GM21526 (cell line): ENCODE data around the gene PAK6.

Source experiments
- ATAC-seq: cut with Tn5 transposase; IDR thresholded peaks from one replicate; pipeline ENCODE4 v1.9.1; 2021; ENCODE audit warnings: moderate library complexity; ENCODE audit not compliant: unreplicated experiment, low FRiP score

PAK6 gene

DNA sequence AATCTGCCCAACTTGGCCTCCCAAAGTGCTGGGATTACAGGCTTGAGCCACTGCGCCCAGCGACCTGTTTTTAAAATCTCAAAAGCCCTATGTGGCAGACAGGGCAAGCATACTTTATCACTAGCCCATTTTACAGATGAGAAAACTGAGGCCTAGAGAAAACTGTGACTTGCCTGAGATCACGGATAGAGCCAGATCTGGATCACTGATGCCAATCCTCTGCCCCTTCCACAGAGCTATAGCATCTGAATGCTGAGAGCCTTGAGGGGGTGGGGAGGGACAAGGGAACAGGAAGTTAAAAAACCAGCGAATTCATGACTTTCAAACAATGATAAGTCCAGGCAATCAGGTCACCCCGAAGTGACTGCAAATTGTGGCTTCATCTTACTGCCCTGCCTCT lies 36.7 kb downstream of the PAK6 start:
- ATAC-seq, result no peak

DNA sequence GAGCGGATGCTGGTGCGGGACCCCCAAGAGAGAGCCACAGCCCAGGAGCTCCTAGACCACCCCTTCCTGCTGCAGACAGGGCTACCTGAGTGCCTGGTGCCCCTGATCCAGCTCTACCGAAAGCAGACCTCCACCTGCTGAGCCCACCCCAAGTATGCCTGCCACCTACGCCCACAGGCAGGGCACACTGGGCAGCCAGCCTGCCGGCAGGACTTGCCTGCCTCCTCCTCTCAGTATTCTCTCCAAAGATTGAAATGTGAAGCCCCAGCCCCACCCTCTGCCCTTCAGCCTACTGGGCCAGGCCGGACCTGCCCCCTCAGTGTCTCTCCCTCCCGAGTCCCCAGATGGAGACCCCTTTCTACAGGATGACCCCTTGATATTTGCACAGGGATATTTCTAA lies 37.1 kb downstream of the PAK6 start:
- ATAC-seq, result no peak

DNA sequence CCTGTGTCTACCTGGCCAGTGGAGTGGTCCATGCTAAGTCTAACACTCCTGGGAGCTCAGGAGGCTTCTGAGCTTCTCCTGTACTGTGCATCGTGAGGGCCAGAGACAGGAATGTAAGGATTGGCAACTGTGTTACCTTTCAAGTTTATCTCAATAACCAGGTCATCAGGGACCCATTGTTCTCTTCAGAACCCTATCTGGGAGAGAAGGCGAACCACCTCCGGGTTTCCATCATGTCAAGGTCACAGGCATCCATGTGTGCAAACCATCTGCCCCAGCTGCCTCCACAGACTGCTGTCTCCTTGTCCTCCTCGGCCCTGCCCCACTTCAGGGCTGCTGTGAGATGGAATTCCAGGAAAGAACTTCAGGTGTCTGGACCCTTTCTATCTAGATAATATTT lies 38.1 kb downstream of the PAK6 start:
- ATAC-seq, result no peak

DNA sequence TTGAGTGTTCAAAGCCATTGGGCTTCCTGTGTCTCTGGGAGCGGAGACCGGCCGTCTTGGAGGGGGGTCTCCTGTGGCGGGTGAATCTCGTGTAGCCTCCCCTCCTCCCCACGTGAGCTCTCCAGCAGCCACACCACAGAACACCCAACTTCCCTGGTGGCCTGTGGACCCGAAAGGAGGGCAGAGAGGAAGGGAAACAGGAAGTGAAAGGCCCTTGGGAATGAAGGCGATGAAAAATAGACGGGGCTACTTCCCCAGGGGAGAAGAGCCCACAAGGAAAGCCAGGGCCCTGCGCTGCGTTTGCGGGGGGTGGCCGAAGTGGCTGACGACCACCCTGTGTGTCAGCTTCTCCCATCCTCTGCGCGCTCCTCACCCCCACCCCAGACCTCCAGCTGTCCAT lies 38.6 kb downstream of the PAK6 start:
- no peak for ATAC-seq

DNA sequence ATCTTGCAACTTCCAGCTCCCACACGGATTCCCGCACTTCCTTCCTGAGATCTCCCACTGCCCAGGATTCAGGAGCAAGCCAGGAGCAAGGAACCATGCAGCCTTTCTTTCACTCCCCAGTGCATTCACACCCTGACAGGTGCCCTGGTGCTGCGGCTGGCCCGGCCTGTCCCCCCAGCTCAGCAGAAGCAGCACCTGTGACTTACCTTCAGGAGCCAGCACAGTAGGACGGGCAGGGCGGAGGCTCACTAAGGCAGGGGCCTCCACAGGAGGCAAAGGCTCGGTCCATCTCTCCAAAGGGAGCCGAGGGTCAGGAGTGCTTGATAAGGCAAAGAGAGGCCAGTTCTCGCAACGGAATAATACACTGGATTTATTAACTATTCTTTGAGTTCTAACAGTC lies 39.2 kb downstream of the PAK6 start:
- no peak for ATAC-seq

DNA sequence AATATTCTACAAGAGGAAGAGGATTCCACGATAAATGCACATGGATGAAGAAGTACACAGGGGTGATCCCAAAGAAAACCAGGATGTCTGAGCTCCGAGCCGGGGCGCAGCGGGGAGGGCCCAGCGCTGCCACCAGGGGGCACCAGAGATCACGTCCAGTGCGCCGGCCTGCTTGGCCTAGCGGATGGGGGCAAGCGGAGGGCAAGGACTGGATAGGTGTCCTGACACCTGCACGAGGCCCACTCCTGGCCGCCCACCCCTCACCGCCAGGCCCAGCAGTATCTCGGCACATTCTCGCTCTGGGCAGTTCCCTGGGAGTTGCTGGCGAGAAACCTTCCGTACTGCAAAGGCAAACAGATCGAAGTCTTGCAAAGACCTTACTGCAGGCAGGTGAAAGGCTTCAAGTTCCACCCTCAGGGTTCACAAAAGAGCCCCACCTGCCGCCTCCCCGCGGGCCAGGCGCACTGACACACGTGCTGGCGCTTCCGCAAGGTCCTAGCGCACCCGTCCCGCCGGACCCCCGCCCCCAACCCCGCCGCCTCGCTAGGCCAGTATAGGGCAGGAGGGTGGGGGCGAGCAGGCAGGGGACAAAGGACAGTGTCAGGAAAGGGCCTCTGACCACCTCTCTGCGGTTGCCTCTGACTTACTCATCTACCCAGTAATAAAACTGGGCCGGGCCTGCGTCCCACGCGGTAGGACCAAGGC lies 40.7 kb downstream of the PAK6 start:
- ATAC-seq, result no peak

DNA sequence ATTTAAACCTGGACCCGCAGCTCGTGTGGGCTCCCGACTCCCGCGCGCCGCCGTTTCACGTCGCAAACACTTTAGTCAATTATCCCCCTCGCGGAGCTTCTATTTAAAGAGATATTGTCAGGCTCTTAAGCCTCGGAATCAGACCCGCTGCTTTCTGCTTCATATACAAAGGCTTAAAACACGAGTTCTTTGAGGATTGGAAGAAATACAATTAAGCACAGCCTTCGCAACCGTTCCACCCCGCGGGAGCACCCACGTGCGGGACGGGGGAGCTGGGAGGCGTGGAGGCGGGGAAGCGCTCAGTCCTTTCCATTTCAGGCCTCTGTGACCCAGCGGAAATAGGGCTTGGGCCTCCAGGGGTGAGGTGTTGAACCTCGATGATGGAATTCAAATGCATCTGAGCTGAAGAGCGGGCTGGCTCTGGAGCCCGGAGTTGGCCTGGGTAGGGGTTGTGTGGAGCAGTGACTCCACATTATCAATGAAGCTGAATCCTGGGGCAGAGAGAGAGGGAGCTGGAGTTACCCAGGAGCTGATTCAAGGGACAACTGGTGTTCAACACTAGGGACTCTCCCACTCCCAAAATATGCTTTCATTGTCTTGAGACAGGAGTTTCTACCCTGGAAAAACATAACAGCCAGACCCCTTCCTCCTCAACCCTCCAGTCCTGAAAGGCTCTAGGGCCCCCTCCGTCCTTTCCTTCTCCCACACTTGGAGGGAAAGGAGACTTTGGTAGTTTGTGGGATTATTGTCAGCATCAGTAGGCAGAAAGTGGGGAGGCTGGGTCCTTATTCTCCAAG lies 41.6 kb downstream of the PAK6 start:
- no peak for ATAC-seq

DNA sequence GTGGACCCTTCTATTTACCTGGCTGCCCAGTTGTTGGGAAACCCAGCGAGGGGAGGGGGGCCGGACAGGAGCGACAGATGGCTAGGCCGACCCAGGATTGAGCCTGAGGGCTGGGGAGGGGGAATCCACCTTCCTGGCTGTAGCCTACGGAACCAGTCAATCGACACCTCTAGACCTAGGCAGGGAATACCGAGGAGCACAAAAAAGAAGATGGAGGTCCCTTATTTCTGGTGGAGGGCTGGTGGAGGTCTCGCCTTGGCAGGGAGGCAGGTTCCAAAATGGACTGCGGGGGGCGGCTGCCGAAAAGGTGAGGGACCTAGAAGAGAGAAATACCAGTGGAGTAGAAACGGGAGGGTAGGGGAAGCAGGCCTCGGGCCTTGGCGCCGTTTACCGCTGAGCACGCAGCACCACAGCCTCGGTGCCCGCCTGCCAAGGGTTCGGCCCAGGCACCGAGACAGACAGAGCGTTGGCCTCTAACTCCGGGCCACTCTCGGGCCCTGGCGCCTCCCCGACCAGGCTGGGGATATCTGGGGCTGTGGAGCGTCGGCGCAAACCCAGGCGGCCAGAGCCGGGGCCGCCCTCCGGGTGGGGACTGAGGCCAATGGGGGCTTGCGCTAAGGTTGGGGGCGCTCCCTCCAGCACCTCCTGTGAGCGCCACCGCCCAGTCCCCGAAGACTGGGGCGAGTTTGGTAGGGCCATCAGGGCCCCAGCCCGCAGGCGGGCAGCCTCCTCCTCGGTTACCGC lies 42.4 kb downstream of the PAK6 start:
- ATAC-seq, result no peak

DNA sequence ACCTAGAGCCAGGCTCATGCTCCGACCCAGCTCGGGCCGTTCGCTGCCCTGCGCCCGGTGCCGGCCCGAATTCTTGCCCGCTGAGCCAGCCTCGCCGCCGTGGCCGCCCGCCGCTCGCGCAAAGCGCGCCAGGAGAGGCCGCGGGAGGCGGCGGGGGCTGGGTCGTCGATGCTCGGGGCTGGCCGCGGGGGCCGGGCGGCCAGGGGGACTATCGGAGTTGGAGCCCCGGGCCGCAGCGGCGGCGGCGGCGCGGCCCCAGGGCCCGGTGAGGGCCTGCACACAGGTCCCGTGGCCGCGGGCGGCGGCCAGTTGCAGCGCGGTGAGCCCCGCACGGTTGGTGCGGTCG lies 42.9 kb downstream of the PAK6 start:
- ATAC-seq, result no peak

DNA sequence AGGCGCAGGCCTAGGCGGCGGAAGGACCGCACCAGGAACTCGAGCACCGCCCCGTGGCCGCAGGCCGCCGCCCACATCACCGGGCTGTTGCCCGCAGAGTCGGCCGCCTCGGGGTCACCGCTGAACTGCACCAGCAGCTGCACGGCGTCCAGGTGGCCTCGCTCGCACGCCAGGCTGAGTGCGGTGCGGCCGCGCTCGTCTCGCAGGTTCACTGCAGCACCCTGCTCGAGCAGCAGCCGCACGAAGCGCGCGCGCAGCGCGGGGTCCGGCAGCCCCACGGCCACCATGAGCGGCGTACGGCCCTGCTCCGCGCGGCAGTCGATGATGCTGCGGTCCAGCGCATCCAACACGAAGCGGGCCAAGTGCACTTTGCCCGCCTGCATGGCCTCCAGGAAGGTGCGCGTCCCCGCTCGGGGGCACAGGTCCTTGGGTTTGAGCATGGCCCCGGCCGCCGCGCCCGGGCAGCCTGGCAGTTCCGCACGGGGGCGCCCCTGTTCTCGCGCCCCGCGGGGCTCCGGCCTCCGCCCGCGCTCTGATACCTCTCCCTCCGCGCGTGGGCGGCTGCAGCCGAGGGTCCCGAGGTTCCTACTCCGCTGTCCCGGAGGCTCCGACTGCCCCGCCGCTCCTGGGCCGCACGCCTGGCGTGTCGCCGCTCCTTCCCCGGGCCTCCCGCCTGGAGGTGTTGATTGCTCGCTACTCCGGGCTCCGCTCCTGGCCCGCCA lies 43.4 kb downstream of the PAK6 start:
- no peak for ATAC-seq

DNA sequence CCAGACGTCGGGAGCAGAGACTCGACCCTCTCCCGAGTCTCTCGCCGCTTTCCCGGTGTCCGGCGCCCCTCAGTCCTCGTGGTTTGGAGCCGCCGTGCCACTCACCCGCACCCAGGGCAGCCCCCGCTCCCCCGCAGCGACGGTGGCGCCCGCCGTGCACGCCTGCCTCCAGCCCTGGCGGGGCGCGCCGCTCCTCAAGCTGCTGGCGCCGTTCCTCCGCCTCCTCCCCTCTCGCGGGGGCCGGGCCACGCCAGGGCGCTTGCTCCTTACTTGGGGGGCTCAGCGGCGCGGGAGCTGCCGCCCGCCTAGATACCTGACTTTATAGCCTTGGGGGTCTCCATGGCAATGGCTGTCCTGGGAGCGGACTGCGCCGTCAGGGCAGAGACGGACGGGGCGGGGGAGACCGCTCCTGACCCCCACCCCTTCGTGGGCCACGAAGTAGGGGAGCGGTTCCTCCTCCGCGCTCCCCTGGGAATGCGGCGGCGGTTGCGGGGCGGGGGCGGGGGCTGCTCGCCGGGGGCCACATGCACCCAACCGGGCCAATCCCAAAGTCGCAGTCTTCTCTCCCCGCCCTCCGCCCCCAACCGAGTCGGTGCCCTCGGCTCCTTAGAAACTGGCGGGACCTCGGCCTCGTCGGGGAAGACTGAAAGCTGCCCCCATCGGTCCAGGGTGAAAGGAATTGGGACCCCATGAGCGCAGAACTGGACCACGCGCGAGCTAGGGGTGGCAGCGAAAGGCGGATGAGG lies 44.2 kb downstream of the PAK6 start, which contains the start of gene ANKRD63:
TSS of gene ANKRD63 (minus strand) at position 196 of the 746 bp plus-strand sequence. CDS start 478 bp downstream, outside the sequence.
- ATAC-seq, result no peak

DNA sequence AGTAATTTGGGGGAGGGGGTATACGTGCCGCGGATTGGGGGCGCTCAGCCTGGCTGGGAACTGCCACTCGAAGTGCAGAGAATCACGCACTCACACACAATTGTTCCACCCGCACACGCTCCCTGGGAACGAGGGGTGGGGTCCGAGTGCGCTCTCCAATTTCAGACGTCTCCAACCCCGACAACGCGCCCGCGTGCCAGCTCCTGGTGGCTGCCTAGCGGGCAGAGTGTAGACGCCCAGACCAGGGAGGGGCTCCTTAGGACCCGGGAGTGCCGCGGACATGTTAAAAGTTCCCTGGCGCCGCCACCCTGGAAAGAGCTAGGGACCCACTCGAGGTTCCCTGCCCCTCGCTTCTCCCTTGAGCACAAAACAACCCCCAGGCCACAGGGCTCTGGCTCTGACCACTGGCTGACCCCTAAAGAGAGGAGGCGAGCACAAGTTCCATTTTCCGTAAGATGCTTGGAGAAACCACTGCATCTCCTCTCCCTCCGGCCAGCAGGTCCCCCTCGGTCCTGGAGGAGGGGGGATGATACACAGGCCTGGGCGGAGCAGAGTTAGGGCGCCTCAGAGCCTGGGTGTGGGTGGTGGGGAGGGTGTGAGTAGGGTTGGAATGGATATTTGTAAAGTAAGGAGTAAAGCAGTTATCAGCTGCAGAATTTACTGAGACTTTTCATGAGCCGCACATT lies 44.9 kb downstream of the PAK6 start:
- no peak for ATAC-seq

DNA sequence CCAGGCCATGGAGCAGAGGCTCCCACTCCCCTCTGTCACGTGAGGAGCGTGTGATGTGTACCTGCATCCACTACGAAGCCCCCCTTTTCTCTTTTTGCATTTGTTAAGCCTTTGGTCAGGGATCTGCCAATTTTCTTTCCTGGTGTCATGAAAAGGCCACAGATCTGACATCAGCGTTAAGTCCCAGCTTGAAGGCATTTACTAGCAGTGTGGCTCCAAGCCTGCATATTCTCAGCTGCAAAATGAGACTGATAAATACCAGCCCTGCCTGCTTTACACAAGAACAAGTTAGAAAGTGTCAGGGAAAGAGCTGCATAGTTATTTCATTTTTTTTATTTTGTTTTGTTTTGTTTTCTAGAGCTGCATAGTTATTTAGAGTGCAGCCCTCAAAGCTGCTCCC lies 46.3 kb downstream of the PAK6 start:
- ATAC-seq, result no peak

DNA sequence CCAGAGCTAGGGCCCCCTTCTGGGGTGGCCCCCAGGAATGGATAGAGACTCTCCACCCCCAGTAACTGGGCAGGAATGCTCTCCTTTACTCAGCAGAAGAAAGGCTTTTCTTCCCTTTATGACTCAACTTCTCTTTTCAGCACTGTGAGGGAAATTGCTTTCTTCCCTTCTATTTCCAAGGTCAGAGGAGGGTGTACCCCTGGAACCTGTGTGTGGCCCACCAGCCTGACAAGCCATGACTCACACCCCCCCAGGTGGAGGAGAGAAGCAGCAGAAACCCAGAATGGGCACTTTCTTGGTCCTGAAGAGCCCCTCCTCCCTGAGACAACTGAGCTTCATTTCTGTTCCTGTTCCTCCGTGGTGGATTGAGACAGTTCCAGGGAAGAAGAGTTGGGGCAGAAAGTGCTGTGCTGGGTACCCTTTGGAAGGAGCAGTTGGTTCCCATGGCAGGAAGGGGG lies 46.7 kb downstream of the PAK6 start:
- no peak for ATAC-seq

DNA sequence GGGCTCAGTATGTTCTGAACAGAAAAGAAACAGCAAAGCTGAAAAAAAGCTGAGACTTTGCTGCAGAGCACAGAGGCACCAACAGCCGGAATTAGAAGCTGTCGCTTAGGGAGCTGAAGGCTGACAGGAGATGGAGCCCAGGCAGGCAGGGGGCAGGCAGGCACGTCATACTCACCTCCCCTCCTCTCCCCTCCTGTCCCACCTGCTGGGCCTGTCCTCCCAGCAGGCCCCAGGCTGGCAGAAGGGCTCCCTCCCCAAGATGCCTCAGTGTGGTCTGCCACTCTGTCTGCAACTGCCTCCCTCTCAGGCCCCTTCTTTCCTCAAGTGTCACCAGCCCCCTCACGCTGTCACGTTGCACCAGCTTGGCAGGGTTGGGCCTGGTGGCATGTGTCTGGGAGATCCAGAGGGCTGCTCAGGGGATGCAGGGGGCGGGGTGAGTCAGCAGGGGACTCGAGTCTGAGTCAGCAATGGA lies 47.2 kb downstream of the PAK6 start:
- ATAC-seq, result no peak

DNA sequence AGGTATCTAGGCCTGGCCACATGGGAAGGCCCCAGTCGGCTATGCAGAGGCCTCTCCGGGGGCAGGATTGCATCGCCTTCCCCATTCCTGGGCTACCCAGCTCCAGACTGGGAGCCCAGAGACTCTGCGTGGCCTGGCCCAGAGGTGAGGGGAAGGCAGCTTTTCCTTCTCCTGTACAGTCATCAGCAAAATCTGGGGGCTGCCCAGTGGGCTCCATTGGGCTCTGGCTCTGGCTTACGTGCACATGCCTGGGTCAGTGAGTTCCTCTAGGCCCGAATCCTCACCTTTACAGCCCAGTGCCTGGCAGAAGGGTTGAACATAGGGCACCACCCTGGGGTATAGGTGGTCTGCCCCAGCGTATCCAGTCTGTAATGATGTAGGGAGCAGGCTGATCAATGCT lies 47.9 kb downstream of the PAK6 start:
- ATAC-seq, result no peak

DNA sequence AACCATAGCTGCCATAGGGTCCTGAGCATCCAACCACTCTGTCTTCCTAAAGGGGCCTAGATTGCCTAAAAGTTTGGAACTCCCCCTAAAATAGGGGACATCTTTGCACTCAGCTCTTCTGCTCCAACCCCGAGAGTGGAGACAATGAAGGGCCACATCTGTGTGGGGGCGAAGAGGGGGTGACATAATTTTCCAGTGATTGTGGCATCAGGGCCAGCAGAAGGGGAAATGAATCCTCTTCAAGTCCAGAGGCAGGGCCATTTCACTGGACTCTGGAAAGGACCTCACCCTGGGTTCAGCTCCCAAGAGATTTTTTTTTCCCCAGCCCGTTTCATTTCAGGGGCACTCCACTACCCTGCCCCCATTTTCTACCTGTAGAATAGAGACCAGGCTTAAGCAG lies 48.6 kb downstream of the PAK6 start:
- ATAC-seq, result no peak

DNA sequence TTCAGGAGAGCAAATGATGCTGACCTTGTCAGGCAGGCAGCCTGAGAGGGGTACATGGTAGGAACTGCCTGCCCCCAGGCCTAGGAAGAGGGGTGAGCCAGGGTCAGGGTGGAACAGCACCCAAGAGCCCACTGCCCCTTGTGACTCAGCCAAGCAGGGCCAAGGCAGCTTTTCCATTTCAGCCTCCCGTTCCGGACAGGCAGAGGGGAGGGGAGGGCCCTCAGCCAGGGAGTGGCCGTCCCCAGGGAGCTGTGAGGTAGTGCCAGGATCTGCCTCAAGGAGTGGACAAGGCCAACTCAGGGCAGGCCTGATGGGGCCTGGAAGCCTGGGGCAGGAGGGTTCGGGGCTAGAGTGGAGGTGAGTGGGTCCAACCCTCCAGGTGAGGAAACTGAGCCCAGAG lies 49.1 kb downstream of the PAK6 start:
- ATAC-seq, result no peak

DNA sequence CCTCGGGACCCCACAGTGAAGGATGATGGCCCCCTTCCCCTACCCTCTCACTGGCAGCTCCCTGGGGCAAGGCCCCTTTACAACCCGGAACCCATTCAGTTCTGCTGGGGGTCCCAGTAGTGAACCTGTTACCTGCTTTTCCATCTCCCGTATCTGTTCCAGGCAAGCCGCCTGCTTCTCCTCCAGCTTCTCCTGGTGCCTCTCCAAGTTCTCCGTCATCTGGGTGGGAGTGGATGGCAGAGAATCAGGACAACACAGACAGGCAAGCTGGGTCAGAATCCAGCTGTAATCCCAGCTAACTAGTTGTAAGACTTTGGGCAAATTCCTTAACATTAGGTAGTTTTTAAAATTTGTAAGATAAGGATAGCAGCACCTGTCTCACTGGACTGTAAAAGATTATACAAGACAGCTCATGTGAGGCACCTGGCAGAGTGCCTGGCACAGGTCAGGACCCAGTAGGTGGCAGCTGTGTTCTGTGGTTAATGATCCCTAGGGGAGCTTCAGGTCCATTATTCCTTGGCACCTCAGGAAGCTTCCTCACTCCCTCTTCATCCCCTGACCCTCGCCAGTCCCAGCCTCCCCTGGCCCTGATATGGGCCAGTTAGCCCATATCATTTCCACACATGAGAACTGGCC lies 50.4 kb downstream of the PAK6 start:
- ATAC-seq, result no peak
